Ishikawa (cell line): ENCODE data around the gene CACNA1E.

ENCODE experiments used
- CEBPB ChIP-seq: IDR thresholded peaks from 2 replicates; pipeline ENCODE4 v1.6.1; 2012
- CREB1 ChIP-seq: IDR thresholded peaks from 2 replicates; pipeline ENCODE4 v1.6.1; 2012; ENCODE audit warnings: low read depth
- EGR1 ChIP-seq: IDR thresholded peaks from 2 replicates; pipeline ENCODE4 v1.6.1; 2012
- EP300 ChIP-seq: IDR thresholded peaks from 2 replicates; pipeline ENCODE4 v1.6.1; 2012; ENCODE audit warnings: borderline replicate concordance
- FOXM1 ChIP-seq: IDR thresholded peaks from 2 replicates; pipeline ENCODE4 v1.6.1; 2012; ENCODE audit warnings: low read depth, borderline replicate concordance
- NFIC ChIP-seq: IDR thresholded peaks from 2 replicates; pipeline ENCODE4 v1.6.1; 2012
- RAD21 ChIP-seq: IDR thresholded peaks from 2 replicates; pipeline ENCODE4 v1.6.1; 2012; ENCODE audit warnings: low read depth
- TAF1 ChIP-seq: IDR thresholded peaks from 2 replicates; pipeline ENCODE4 v1.6.1; 2012; ENCODE audit warnings: low read depth, mild to moderate bottlenecking
- TCF12 ChIP-seq: IDR thresholded peaks from 2 replicates; pipeline ENCODE4 v1.6.1; 2012; ENCODE audit warnings: low read depth
- TEAD4 ChIP-seq: IDR thresholded peaks from 2 replicates; pipeline ENCODE4 v1.6.1; 2012
- YY1 ChIP-seq: IDR thresholded peaks from 2 replicates; pipeline ENCODE4 v1.6.1; 2012; ENCODE audit warnings: low read depth
- ZBTB7A ChIP-seq: IDR thresholded peaks from 2 replicates; pipeline ENCODE4 v1.6.1; 2012; ENCODE audit warnings: low read depth
- TF ChIP-seq, protein P1 (sequence below): IDR thresholded peaks from 2 replicates; pipeline ENCODE4 v1.6.1; 2012
- TF ChIP-seq, protein P2 (sequence below): IDR thresholded peaks from 2 replicates; pipeline ENCODE4 v1.6.1; 2012; ENCODE audit warnings: low read depth, mild to moderate bottlenecking
- TF ChIP-seq, protein P3 (sequence below): IDR thresholded peaks from 2 replicates; pipeline ENCODE4 v1.6.1; 2012

Gene CACNA1E

DNA sequence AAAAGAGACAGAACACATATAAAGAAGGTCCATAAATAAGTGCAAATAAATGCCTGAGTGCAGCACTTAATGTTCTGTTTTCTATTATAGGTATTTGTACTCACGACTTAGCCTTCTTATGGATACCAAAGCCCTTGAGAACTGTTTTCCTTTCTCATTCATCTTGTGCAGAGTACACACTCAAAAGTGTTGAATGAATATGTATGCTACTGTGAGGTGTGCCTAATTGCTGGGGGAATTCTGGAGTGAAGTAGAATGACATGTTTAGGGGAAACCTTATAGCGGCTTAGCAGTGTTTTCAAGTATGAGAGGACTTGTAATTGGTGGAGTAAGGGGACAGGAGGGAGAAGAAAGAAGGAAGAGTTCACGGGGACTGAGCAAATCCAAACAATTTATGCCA lies 157.6 kb downstream of the CACNA1E start:
- TF ChIP-seq YY1 (no peak), EGR1 (no peak)
- TF ChIP-seq, protein P1, sequence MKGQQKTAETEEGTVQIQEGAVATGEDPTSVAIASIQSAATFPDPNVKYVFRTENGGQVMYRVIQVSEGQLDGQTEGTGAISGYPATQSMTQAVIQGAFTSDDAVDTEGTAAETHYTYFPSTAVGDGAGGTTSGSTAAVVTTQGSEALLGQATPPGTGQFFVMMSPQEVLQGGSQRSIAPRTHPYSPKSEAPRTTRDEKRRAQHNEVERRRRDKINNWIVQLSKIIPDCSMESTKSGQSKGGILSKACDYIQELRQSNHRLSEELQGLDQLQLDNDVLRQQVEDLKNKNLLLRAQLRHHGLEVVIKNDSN = no peak

DNA sequence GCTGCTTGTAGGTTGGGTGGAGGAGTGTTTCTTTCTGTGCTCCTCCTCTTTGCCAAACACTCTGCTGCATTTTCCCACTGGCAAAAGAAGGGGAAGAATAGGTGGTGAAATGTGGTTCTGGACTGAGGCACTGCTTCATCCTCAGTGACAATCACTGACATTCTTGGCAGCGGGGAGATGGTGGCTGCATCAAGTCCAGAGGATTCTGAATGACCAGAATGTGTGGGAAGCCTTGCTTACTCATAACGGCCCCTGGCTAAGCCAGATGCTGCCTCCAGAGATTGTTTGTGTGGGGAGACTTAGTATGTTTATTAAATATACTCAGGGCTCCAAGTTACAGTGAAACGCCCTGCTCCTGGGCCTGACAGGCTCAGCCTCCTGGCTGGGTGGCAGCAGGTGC lies 160.3 kb downstream of the CACNA1E start:
- no peak for TF ChIP-seq EGR1

DNA sequence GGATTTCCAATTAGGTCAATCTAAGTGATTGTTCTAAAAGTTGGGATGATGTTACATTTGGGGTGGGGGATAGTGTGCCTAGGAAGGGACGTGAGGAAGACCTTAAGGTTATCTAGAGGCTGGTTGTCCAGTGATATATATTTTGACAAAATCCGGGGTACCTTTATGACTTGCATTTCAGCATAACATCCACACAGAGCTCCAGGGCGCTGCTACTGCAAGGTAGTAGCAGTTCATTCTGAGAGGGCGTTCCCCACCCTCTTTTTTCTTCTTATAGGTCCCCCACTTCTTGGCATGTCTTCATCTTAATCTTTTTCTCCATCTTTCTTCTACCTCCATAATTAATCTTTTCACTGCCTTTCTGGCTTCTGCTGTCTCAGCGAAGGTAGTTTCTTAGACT lies 161.9 kb downstream of the CACNA1E start:
- TF ChIP-seq EP300 (no peak), RAD21 (no peak), NFIC (no peak), EGR1 (no peak), YY1 (no peak)

DNA sequence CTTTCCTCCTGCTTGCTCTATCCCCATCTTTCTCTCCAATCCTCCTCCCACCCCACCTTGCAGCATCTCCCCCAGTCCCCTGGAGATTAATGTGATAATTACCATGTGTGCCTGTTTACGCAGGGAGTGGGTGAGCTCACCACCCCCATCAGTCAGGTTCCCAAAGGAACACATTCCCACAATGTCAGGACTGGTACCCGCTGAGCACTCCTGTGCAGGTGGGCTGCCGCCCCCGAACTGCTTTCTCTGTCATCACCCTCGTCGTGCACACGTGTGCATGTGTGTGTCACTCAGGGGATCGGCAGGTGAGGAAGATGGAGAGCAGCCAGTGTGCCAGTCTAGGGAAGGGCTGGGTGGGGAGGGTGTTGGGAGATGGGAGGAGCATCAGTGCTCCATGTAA lies 163.4 kb downstream of the CACNA1E start:
- TF ChIP-seq RAD21 (no peak), TAF1 (no peak), NFIC (no peak), EGR1 (no peak), TEAD4 (no peak), EP300 (no peak), TCF12 (no peak), YY1 (no peak), CREB1 (no peak), ZBTB7A (no peak), FOXM1 (no peak), CEBPB (no peak)
- TF ChIP-seq, protein P2, sequence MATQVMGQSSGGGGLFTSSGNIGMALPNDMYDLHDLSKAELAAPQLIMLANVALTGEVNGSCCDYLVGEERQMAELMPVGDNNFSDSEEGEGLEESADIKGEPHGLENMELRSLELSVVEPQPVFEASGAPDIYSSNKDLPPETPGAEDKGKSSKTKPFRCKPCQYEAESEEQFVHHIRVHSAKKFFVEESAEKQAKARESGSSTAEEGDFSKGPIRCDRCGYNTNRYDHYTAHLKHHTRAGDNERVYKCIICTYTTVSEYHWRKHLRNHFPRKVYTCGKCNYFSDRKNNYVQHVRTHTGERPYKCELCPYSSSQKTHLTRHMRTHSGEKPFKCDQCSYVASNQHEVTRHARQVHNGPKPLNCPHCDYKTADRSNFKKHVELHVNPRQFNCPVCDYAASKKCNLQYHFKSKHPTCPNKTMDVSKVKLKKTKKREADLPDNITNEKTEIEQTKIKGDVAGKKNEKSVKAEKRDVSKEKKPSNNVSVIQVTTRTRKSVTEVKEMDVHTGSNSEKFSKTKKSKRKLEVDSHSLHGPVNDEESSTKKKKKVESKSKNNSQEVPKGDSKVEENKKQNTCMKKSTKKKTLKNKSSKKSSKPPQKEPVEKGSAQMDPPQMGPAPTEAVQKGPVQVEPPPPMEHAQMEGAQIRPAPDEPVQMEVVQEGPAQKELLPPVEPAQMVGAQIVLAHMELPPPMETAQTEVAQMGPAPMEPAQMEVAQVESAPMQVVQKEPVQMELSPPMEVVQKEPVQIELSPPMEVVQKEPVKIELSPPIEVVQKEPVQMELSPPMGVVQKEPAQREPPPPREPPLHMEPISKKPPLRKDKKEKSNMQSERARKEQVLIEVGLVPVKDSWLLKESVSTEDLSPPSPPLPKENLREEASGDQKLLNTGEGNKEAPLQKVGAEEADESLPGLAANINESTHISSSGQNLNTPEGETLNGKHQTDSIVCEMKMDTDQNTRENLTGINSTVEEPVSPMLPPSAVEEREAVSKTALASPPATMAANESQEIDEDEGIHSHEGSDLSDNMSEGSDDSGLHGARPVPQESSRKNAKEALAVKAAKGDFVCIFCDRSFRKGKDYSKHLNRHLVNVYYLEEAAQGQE = no peak
- TF ChIP-seq, protein P3, sequence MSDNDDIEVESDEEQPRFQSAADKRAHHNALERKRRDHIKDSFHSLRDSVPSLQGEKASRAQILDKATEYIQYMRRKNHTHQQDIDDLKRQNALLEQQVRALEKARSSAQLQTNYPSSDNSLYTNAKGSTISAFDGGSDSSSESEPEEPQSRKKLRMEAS = no peak
- TF ChIP-seq, protein P1 = no peak

DNA sequence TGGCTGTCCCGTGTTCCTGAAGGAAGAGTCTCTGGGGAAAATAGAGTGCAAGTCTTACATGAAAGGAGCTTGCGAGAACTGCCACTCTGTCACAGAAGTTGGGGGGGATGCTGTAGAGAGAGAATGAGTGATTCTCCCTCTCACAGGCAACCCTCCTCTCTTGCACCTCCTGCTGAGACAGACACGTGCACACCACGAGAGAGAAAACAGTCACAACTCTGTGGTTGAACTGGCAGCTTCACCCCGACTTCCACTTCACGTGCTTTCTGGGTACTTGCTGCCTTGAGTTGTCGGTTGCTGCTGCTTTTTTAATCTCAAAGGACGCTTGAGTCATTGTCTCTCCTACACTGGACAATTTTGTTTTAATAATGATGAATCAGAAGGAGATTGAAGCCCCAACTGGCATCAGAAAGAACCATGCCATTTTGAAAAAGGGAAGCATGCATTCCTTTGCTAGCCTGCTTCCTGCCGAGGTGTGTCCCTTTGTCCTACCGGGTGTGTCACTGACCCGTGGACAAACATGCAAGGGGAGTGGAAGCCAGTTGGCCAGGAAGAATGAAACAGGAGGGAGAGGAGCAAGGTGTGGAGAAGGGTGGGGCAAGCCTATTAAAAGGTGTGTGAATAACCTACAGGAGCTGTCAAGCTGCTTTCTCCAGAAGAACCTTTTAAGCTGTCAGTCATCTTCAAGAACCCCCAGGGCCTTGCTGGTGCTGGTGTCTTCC lies 164.2 kb downstream of the CACNA1E start:
- TF ChIP-seq, protein P3 = peak; percentile 41; the same call in 1 of the 2 replicates
- no peak for TF ChIP-seq FOXM1
- TF ChIP-seq, protein P2 = no peak
- TF ChIP-seq EP300 = no peak

DNA sequence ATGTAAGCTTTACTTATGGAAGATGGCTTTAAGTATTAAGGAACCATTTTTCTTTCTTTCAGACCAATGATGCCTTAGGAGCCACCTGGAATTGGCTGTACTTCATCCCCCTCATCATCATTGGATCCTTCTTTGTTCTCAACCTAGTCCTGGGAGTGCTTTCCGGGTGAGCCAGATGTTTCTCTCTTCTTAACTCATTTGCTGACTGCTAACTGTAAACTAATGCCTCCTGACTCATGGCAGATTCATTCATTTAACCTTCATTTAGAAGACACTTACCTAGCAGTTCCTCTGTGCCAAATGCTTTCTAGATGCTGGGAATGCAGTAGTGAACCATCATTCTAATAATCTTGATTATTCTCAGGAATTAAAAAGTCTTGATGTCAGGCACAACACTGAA lies 168.0 kb downstream of the CACNA1E start:
- no peak for TF ChIP-seq EGR1

DNA sequence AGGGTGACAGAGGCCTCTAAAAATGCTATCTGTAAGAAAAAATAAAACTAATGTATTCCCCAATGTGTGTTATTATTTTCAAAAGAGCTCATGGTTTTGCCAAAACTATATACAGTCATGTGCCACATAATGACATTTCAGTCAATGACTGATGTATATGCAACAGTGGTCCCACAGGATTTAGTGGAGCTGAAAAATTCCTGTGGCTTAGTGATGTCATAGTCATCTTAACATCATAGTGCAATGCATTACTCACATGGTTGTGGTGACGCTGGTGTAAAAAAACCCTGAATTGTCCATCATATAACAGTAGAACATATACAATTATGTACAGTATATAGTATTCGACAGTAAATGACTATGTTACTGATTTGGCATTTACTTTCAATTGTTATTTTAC lies 172.4 kb downstream of the CACNA1E start:
- TF ChIP-seq EGR1 (no peak), NFIC (no peak), EP300 (no peak)
- TF ChIP-seq, protein P3 = no peak
